ENCODE measurements around the gene ST3GAL4.

ST3GAL4 gene

DNA sequence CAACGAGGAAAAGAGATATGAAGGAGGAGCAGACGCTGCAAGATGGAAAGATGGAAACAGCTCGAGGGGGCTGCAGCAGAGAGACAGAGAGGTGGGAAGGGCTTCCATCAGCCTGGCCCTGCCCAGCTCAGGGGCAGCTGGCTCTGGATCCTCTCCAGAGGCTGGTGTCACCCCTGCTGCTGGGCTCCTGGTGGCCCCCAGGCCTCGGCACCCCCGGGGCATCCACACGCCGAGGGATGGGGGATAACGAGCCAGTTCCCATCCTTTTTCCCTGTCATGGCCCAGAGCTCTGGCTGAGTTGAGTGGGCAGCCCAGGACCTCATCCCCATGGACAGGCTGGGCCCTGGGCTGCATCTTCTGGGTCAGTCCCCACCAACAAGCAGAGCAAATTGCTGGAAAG, 102.3 kb downstream of the ST3GAL4 start:
- DNase-seq = no peak

DNA sequence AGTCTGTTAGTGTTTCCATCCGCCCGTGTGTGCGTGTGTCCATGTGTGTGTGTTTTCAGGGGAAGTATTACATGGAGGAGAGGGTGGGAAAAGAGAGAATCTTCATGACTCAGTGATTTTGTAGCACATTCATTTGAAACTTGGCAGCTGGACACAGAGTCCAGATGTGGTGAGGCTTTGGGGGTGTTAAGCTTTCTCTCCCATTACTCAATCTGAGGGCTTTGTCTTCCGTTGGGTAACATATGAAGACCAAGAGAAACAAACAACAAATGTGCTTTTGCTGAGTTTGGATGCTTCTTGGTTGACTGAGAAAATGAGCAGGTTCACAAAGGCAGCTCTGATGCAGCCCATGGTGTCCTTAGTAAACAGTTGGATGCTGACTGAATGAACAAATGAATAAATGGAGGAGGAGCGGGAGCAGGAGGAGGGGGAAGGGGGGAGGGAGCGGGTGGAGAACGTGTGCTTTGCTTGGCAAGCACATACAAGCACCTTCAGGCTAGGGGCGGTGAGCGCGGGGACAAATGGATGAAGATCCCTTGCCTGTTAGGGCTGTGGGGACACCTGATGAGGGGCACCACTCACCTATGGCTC, 104.3 kb downstream of the ST3GAL4 start:
- peak; percentile 79 for DNase-seq

DNA sequence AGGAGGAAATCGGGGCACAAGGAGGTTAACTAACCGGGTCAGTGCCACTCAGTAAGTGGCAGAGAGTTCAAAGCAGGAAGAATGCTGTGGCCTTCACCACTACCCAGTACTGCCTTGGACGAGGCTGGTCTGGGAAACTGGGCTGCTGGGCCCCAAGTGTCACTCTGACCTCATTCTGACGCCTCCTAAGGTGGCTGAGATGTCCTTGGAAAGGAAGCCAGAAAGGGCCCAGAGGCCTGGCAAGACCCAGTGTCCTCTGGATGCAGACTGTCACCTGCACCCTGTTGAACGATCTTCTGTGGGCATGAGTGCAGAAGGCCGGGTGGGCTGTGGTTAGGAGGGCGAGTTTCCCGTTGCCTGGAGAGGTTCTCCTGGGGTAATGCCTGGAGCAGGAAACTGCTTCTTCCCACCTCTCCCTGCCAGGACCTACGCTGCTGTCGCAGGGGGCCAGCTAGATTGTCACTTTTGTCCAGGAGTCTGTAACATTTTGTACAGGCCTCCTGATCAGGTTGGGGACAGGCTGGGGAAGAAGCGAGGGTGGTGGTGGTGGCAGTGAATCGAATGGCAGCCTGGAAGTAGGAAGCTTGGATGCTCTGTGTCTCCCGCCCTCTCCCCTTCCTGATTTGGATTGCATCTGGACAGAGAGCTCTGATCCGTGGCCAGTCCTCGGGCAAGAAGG, 105.1 kb downstream of the ST3GAL4 start:
- DNase-seq = no peak

DNA sequence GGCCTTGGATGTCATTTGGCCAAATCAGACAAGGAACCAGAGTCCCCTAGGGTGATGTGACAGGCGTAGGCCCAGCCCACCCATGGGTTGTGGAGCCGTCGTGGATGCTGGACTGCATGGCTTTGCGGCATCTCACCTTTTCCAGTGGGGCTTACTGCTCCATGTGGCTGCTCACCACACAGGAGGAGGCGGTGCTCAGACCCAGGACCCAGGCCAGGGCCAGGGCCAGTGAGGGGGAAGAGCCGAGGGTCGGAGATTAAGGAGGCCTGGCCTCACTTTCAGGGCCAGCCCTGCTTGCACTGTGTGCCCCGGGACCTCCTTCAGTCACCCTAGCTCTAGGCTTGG, 105.6 kb downstream of the ST3GAL4 start:
- DNase-seq = no peak

DNA sequence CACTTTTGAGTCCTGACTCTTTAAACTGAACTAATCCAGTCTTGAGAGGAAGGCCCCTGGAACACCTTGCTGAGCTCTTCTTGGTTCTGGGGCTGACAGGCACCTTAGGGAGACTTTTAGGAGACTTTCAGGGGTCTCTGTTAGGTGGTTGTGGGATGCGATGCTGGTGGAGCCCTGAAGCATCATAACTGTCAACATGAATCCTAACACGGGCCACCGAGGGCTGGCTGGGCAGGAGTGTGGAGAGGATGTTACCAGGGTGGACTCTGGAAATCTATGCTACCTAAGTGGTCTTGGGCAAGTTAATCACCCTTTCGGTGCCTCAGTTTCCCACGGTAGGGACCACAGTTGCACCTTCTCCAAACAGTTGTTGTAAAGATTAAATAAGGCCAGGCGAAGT, 106.5 kb downstream of the ST3GAL4 start:
- no peak for DNase-seq

DNA sequence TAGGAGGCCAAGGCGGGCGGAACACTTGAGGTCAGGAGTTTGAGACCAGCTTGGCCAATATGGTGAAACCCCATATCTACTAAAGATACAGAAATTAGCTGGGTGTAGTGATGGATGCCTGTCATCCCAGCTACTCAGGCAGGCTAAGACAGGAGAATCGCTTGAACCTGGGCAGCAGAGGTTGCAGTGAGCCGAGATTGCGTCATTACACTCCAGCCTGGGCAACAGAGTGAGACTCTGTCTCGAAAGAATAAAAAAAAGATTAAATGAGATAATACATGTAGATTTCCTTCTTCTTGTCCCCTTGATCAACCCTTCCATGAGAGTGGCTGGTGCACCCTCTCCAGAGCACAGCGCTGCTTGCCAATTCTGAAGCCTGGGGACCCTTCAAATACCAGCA, 106.9 kb downstream of the ST3GAL4 start:
- DNase-seq = no peak

Measured in fibroblast of upper back skin (primary cell).